Astrocyte of the cerebellum (primary cell): ENCODE measurements around the gene TXNDC9.
"Not testable (repeated sequence)": the region's sequence is repeated elsewhere in the genome, so short reads cannot be mapped to it uniquely, and the experiment has no call there.

Experiments used
- DNase-seq: peaks from one replicate; pipeline ENCODE4 v3.0.0-alpha.2; 2011; ENCODE audit warnings: low read depth
- H3K4me3 ChIP-seq: 2 replicates; pipeline ENCODE4 v1.5.1; 2011; ENCODE audit warnings: mild to moderate bottlenecking, low read depth, low read length, moderate library complexity
- in situ Hi-C: cut with HindIII; loops from 2 replicates; pipeline ENCODE4 v1.10.0; 2017; ENCODE audit warnings: low sequenced_read_pairs
- TF ChIP-seq, protein P1 (sequence below): IDR thresholded peaks from 2 replicates; pipeline ENCODE4 v1.5.1; 2012; ENCODE audit warnings: low read length, low read depth, moderate library complexity, mild to moderate bottlenecking; ENCODE audit errors: missing control alignments

The TXNDC9 gene

DNA sequence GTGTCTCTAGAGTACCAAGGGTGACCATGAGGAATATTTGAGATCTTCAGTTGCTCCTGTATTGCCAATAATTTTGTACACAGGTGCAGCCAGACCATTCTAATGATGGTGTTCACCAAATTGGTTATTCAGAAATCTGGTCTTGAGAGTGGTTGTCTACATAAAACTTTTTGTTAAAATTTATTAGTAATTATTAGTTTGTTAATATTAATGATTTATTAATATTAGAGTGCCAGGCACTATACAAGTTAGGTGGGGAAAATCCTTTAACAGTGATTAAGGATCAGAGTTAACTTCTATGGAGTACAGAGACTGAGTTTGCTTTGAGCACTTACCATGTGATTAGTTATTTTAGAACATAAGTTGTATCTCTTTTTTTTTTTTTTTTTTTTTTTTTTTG lies 10.1 kb upstream of the TXNDC9 start:
- H3K4me3 ChIP-seq, result no peak overlapping the region
- in situ Hi-C loops, result no loop called here
- no peak for DNase-seq
- TF ChIP-seq, protein P1, sequence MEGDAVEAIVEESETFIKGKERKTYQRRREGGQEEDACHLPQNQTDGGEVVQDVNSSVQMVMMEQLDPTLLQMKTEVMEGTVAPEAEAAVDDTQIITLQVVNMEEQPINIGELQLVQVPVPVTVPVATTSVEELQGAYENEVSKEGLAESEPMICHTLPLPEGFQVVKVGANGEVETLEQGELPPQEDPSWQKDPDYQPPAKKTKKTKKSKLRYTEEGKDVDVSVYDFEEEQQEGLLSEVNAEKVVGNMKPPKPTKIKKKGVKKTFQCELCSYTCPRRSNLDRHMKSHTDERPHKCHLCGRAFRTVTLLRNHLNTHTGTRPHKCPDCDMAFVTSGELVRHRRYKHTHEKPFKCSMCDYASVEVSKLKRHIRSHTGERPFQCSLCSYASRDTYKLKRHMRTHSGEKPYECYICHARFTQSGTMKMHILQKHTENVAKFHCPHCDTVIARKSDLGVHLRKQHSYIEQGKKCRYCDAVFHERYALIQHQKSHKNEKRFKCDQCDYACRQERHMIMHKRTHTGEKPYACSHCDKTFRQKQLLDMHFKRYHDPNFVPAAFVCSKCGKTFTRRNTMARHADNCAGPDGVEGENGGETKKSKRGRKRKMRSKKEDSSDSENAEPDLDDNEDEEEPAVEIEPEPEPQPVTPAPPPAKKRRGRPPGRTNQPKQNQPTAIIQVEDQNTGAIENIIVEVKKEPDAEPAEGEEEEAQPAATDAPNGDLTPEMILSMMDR, result no peak

DNA sequence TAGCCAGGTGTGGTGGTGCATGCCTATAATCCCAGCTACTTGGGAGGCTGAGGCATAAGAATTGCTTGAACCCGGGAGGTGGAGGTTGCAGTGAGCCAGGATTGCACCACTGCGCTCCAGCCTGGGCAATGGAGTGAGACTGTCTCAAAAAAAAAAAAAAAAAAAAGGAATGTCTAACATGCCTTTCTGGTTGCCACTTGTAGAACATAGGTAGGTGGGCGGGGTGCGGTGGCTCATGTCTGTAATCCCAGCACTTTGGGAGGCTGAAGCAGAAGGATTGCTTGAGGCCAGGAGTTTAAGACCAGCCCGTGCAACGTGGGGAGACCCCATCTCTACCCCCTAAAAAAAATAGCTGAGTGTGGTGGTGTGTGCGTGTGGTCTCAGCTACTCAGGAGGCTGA lies 9.3 kb upstream of the TXNDC9 start:
- DNase-seq, in situ Hi-C loops, H3K4me3 ChIP-seq: not testable (repeated sequence)

DNA sequence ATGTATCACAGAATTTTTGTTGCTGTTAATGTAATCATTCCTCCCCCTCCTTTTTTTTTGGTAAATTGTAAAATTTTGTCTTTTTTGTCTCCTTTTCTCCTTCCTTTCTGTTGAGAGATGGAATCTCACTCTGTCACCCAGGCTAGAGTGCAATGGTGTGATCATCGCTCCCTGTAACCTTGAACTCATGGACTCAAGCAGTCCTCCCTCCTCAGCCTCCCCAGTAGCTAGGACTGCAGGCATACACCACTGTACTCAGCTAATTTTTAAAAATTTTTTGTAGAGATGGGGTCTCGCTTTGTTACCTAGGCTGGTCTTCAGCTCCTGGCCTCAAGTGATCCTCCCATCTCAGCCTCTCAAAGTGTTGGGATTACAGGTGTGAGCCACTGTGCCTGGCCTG lies 6.4 kb upstream of the TXNDC9 start:
- TF ChIP-seq, protein P1, result no peak
- no peak for DNase-seq
- no peak overlapping the region for H3K4me3 ChIP-seq
- in situ Hi-C loops, result no loop called here

DNA sequence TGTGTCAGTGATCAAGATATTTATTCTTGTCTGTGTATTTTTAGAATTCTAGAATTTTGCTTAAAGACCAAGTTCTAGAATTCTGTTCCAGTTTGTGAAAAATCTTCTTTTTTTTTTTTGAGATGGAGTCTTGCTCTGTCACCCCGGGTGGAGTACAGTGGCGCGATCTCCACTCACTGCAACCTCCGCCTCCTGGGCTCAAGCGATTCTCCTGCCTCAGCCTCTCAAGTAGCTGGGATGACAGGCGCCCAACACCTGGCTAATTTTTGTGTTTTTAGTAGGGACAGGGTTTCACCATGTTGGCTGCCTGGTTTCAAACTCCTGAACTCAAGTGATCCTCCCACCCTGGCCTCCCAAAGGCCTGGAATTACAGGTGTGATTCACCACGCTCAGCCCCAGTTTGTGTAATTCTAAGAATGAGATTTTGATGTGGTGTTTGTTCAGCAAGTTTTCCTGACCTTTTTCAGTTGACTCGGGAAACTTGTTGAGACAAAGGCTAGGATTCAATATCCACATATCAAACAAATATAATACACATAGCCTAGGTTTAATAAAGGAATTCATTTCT lies 4.6 kb upstream of the TXNDC9 start:
- DNase-seq, result no peak
- TF ChIP-seq, protein P1, result no peak
- in situ Hi-C loops, result no loop called here
- no peak overlapping the region for H3K4me3 ChIP-seq

DNA sequence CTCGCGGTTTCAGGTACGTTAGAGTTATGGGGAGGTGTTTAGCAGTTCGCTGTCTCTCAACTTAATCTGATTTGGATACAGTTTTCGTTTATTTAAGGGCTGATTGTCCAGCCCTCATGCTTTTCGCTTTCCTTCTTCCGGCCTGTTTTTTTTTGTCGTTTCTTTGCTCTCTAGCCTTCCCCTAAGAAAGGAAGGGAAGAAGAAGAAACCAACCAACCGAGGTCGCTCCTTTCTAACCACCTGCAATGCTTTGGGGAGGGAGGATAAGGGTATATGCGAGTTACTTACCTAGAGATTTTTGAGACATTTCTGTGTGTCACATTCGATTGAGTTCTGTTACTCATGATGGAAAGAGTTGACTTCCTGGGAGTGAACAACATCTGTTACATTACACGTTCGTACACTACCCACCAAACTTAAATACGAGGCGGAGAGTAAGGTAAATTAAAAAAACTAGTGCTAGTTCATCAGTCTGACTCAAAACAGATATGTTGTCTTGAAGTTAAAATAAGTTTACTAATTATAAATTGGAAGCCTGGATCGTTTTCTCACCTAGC lies 2.0 kb upstream of the TXNDC9 start:
- DNase-seq, result no peak
- TF ChIP-seq, protein P1, result no peak
- in situ Hi-C loops, result no loop called here
- H3K4me3 ChIP-seq, result peak overlapping the region; percentile 84

DNA sequence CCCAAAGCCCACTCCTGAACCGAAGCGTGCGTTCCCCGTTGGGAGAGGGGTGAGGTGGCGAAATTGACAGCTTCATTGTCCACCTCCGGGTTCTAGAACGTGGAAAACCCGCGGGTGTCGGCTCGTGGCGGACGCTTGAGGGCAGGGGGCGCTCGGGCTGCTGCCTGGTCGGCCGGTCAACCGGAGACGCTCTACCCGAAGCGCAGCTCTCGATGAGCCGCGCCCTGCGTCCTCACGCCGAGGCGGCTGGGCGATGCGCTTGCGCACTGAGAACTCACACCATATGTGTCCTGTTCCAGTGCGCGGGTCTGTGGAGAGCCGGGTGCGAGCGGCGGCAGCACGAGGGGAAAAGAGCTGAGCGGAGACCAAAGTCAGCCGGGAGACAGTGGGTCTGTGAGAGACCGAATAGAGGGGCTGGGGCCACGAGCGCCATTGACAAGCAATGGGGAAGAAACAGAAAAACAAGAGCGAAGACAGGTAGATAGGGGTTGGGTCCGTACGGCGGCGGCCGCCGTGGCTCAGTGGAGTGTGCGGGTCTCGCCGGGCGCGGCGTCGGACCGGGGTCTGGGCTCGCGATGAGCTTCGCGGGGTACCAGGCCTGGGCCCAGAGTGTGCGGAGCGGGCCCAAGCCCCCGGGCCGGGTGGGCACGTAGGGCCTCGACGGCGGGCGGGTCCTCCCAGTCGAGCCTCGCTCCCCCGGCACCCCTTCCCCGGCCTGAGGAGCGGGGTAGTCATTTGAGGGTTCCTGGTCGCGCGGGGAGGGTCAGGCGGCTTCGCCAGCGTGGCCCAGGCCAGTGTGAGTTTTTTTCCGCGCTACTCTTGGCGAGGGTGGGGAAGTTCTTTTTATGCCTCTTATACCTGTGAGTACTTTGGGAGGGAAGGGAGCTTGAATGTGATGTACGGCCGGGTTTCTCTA lies 1.2 kb upstream of the TXNDC9 start, which contains the start of gene EIF5B:
Gene EIF5B (plus strand): TSS at position 277 of the 916 bp plus-strand sequence. CDS start 166 bp downstream, at position 443.
- peak; percentile 91 for DNase-seq
- H3K4me3 ChIP-seq, result peak within 1 kb of the TSS; percentile 84
- TF ChIP-seq, protein P1, result peak; percentile 76
- in situ Hi-C loops, result no loop called here

DNA sequence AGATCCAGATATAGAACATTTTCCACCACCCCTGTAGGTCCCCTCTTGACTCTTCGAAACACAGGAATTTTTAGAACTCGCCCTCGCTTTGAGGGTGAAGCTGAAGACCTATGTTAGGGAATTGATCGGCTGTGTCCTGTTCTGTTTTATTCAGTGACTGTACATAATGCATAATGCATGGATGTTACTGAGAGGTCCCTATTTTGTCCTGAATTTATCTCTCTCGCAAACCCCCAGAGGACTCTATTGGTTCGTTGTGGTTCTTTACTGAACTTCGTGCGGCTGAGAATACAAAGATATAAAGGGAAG lies 625 bp upstream of the TXNDC9 start:
- H3K4me3 ChIP-seq, result peak overlapping the region; percentile 84
- no peak for DNase-seq
- in situ Hi-C loops, result no loop called here
- TF ChIP-seq, protein P1, result no peak
